Heart right ventricle (tissue), 16 donors: ENCODE results near the gene DEPDC7. TPM values are rescaled to one million over a fixed set of nuclear protein-coding genes. Genes with fewer than 3 reads are reported as not detected.

Experiments used
- ATAC-seq, 8 donors: fragments of 200-7000 bp; cut with Tn5 transposase; one replicate each; pipeline ENCODE4 v1.9.1; 2020; ENCODE audit warnings: mild to moderate bottlenecking in 8 of 8, moderate library complexity in 8 of 8, moderate number of reproducible peaks in 1 of 8
- DNase-seq, 2 donors: peaks; one replicate each; pipeline ENCODE4 v3.0.0-alpha.2; 2020
- H3K27ac ChIP-seq, 10 donors: fragments of 200-600 bp; sonication (generic) in 2 of 10; one replicate each; pipeline versions ENCODE4 v1.5.0 to v1.8.0; 2020 to 2022; ENCODE audit warnings: mild to moderate bottlenecking in 3 of 10
- H3K27me3 ChIP-seq, 7 donors: fragments of 200-600 bp; one replicate each; pipeline ENCODE4 v1.8.0; 2021 to 2022; ENCODE audit warnings: mild to moderate bottlenecking in 2 of 7
- H3K36me3 ChIP-seq, 9 donors: fragments of 200-600 bp; sonication (generic) in 1 of 9; one replicate each; pipeline versions ENCODE4 v1.5.0 to v1.8.0; 2020 to 2022; ENCODE audit warnings: mild to moderate bottlenecking in 2 of 9
- H3K4me1 ChIP-seq, 9 donors: fragments of 200-600 bp; sonication (generic) in 1 of 9; one replicate each; pipeline versions ENCODE4 v1.5.0 to v1.8.0; 2020 to 2022; ENCODE audit warnings: mild to moderate bottlenecking in 4 of 9
- H3K4me3 ChIP-seq, 10 donors: fragments of 200-600 bp; sonication (generic) in 2 of 10; one replicate each; pipeline versions ENCODE4 v1.5.0 to v1.8.0; 2020 to 2022; ENCODE audit warnings: mild to moderate bottlenecking in 7 of 10, moderate library complexity in 2 of 10
- H3K9me3 ChIP-seq, 11 donors: fragments of 200-600 bp in 10 of 11; sonication (generic) in 2 of 11; one replicate each; pipeline versions ENCODE4 v1.5.0 to v1.8.0; 2013 to 2022; ENCODE audit warnings: mild to moderate bottlenecking in 2 of 11, control low read depth in 1 of 11, moderate library complexity in 1 of 11
- CTCF ChIP-seq, 9 donors: fragments of 200-600 bp; sonication (generic) in 2 of 9; IDR thresholded peaks; one replicate each; pipeline versions ENCODE4 v1.5.0 to v1.8.0; 2021 to 2022; ENCODE audit warnings: antibody characterized with exemption in 9 of 9, mild to moderate bottlenecking in 5 of 9, moderate library complexity in 1 of 9
- WGBS, 2 donors: extraction: QIAGEN DNeasy Blood & Tissue Kit; methylation state at CpG; one replicate each; pipeline ENCODE4 v1.1.7; 2013; ENCODE audit warnings: inconsistent platforms in 1 of 2; 5-methylcytosine and 5-hydroxymethylcytosine counted together
- intact Hi-C, 10 donors: fragments of 100-400 bp; cut with DNase I; formaldehyde crosslinking; loops; one replicate each; pipeline versions ENCODE4 v1.11.1 to v1.14.2; 2022
- polyA plus RNA-seq, 2 donors: library from polyadenylated mRNA; stranded (reverse); fragments of 200-250 nt; gene quantifications; one replicate each; pipeline ENCODE4 v1.2.3, GENCODE V29; 2013
- total RNA-seq, 10 donors: library from RNA; stranded (reverse); fragmentation: NEBNext Ultra II Directional in 3 of 10; extraction: Animal tissue kit (Norgen Biotek cat#: 25700) in 3 of 10; gene quantifications; one replicate each; pipeline versions ENCODE4 v1.2.1 to v1.2.4, GENCODE V29; 2021 to 2023
- donor health status: Arrhythmogenic right ventricular cardiomyopathy.
- donor health status: ischemic (EF 13 %, LVEDD 7.1; RV severe dilation, severe dysfunction).
- donor health status: healthy with polysubstance abuse.
- donor health status: DM: no; HTN: yes; CAD: no.
- donor health status: DM: no; HTN: no; CAD: no.
- donor health status: ischemic (EF 25% LVEDD 6.9; RV normal size, moderate dysfunction).
- donor health status: ischemic (EF 25% LVEDD 5.7; RV mildly dilated, moderate dysfunction).
- donor health status: healthy.
- donor health status: DM: yes; HTN: yes; CAD: no.
- donor health status: Ischemic cardiomyopathy.
- donor health status: ischemic (EF 35%, LVEDD 5.7; RV mildly dilated, moderate dysfunction).
- donor health status: nonischemic (EF 11% LVEDD 7.7; RV severe dilation, severe dysfunction).
- donor health status: DM: yes; HTN: yes; CAD: no.
- donor health status: PGD.
- donor health status: ischemic (EF 29% LVEDD 5.4; RV normal size, mild dysfunction).
- donor health status: nonischemic (EF 23%, LVEDD 6.1; RV moderate dilation, normal function).

Gene DEPDC7
- total and polyA plus RNA-seq, 12 donors = 0.17 to 1.5 (median 0.31) TPM; not detected in 4

GRCh38 chr11:32990481-32990880 lies 25.2 kb upstream of the DEPDC7 start:
- Histone ChIP-seq H3K4me3 (no peak overlapping the region), H3K9me3 (peaks cover 0 to 27% (median 15%) of the 10 kb centered on the region in 11 donors), H3K27ac (no peak overlapping the region), H3K36me3 (no peaks in the 10 kb centered on the region), H3K4me1 (no peaks in the 10 kb centered on the region), H3K27me3 (no peaks in the 10 kb centered on the region)
- intact Hi-C loops = no loop called here
- no peak for DNase-seq
- no peak for ATAC-seq
- no peak for TF ChIP-seq CTCF (IDR thresholded peaks at IDR 0.05)
- WGBS, 2 donors = 0 to 50% methylated on average over 1 of the region's 1 CpG

- ATAC-seq = no peak
- DNase-seq = no peak
- no peaks in the 10 kb centered on the region for H3K36me3 ChIP-seq
- no peaks in the 10 kb centered on the region for H3K27me3 ChIP-seq
- H3K4me1 ChIP-seq = no peaks in the 10 kb centered on the region
- peaks cover 0 to 27% (median 15%) of the 10 kb centered on the region in 11 donors for H3K9me3 ChIP-seq
- no peak for TF ChIP-seq CTCF (IDR thresholded peaks at IDR 0.05)
- no peak overlapping the region for H3K27ac ChIP-seq
- H3K4me3 ChIP-seq = no peak overlapping the region
- WGBS, 2 donors = 87 to 97% methylated on average over 3 of the region's 3 CpGs
- intact Hi-C loops = no loop called here
These were observed 24.3 kb upstream of the DEPDC7 start for GRCh38 chr11:32991427-32991826.

GRCh38 chr11:32991898-32992297 lies 23.8 kb upstream of the DEPDC7 start:
- no peaks in the 10 kb centered on the region for H3K4me1 ChIP-seq
- no peak for TF ChIP-seq CTCF (IDR thresholded peaks at IDR 0.05)
- no peak overlapping the region for H3K4me3 ChIP-seq
- peaks cover 0 to 27% (median 15%) of the 10 kb centered on the region in 11 donors for H3K9me3 ChIP-seq
- H3K27ac ChIP-seq = no peak overlapping the region
- H3K27me3 ChIP-seq = no peaks in the 10 kb centered on the region
- intact Hi-C loops = no loop called here
- H3K36me3 ChIP-seq = no peaks in the 10 kb centered on the region
- ATAC-seq (no peak), DNase-seq (no peak)

GRCh38 chr11:33000181-33000580 lies 15.5 kb upstream of the DEPDC7 start:
- H3K4me3 ChIP-seq = no peak overlapping the region
- no peaks in the 10 kb centered on the region for H3K4me1 ChIP-seq
- H3K27me3 ChIP-seq = no peaks in the 10 kb centered on the region
- no peak overlapping the region for H3K27ac ChIP-seq
- DNase-seq (no peak), ATAC-seq (no peak)
- intact Hi-C loops = no loop called here
- H3K36me3 ChIP-seq = no peaks in the 10 kb centered on the region
- no peak for TF ChIP-seq CTCF (IDR thresholded peaks at IDR 0.05)
- peaks cover 0 to 11% (median 0%) of the 10 kb centered on the region in 11 donors for H3K9me3 ChIP-seq

- intact Hi-C loops = no loop called here
- 76 to 84% methylated on average over 6 of the region's 6 CpGs for WGBS, 2 donors
- H3K4me3 ChIP-seq = no peak overlapping the region
- DNase-seq (no peak), ATAC-seq (no peak)
- H3K36me3 ChIP-seq = no peaks in the 10 kb centered on the region
- H3K4me1 ChIP-seq = no peaks in the 10 kb centered on the region
- no peak for TF ChIP-seq CTCF (IDR thresholded peaks at IDR 0.05)
- H3K27me3 ChIP-seq = no peaks in the 10 kb centered on the region
- peaks cover 0 to 11% (median 0%) of the 10 kb centered on the region in 11 donors for H3K9me3 ChIP-seq
- no peak overlapping the region for H3K27ac ChIP-seq
These were observed 14.4 kb upstream of the DEPDC7 start for GRCh38 chr11:33001281-33001680.
